HG03575 (cell line): ENCODE data around the gene ARR3.
"Not testable (repeated sequence)": the region's sequence is repeated elsewhere in the genome, so short reads cannot be mapped to it uniquely, and the experiment has no call there.

Source experiments
- ATAC-seq: cut with Tn5 transposase; IDR thresholded peaks from one replicate; pipeline ENCODE4 v1.9.1; 2021; ENCODE audit not compliant: unreplicated experiment, insufficient number of reproducible peaks, low FRiP score; ENCODE audit errors: extremely low read depth

ARR3 gene

GRCh38 chrX:70264784-70265183 is 3.4 kb upstream of the ARR3 start:
- no peak for ATAC-seq

- not testable (repeated sequence) for ATAC-seq
Measured at GRCh38 chrX:70274029-70274428, 5.9 kb downstream of the ARR3 start.

GRCh38 chrX:70279081-70279480 is 10.9 kb downstream of the ARR3 start:
- ATAC-seq = no peak

GRCh38 chrX:70280573-70280972 is 12.4 kb downstream of the ARR3 start:
- ATAC-seq = no peak

- no peak for ATAC-seq
Measured at GRCh38 chrX:70281951-70282350, 13.8 kb downstream of the ARR3 start, which contains the start of gene RAB41. TSS of gene RAB41 (plus strand) at chrX:70282172. CDS start at chrX:70282218, 46 bp downstream.

- ATAC-seq = no peak
Measured at GRCh38 chrX:70289168-70289792, 21.1 kb downstream of the ARR3 start.

- peak; percentile 73 for ATAC-seq
Measured at GRCh38 chrX:70289793-70290770, 21.9 kb downstream of the ARR3 start, which contains the start of the genes KIF4A and PDZD11. TSS of gene KIF4A (plus strand) at chrX:70290104. CDS start at chrX:70290459, 355 bp downstream. TSS of gene PDZD11 (minus strand) at chrX:70289927. CDS start at chrX:70289341, 586 bp downstream.

- no peak for ATAC-seq
Measured at GRCh38 chrX:70292788-70293187, 24.7 kb downstream of the ARR3 start.

- ATAC-seq = no peak
Measured at GRCh38 chrX:70293621-70294020, 25.5 kb downstream of the ARR3 start.

- ATAC-seq = no peak
Measured at GRCh38 chrX:70301716-70302115, 33.6 kb downstream of the ARR3 start.

- no peak for ATAC-seq
Measured at GRCh38 chrX:70313503-70313902, 45.4 kb downstream of the ARR3 start.

- no peak for ATAC-seq
Measured at GRCh38 chrX:70322784-70323183, 54.6 kb downstream of the ARR3 start.

GRCh38 chrX:70323628-70324027 is 55.5 kb downstream of the ARR3 start:
- not testable (repeated sequence) for ATAC-seq

- no peak for ATAC-seq
Measured at GRCh38 chrX:70324326-70324725, 56.2 kb downstream of the ARR3 start.

GRCh38 chrX:70331161-70331560 is 63.0 kb downstream of the ARR3 start:
- no peak for ATAC-seq
